Activated CD4-positive, alpha-beta T cell treated with anti-CD3 and anti-CD28 coated beads, Interleukin-2, amount 10 ng/mL, durations not matched to agents 24 days and 14 days (primary cell): ENCODE data around the gene BTBD7. TPM values are rescaled to one million over a fixed set of nuclear protein-coding genes. Genes with fewer than 3 reads are reported as not detected.
A peak's percentile ranks its signal among the peaks of the same experiment; 100 is the strongest.
"Not testable (repeated sequence)": the region's sequence is repeated elsewhere in the genome, so short reads cannot be mapped to it uniquely, and the experiment has no call there.

Experiments
- DNase-seq: peaks from one replicate; pipeline ENCODE4 v3.0.0; 2022
- H3K27ac Mint-ChIP-seq: one replicate; pipeline ENCODE4 v1.8.0; 2022; ENCODE audit warnings: mild to moderate bottlenecking, mixed read lengths
- H3K27me3 Mint-ChIP-seq: one replicate; pipeline ENCODE4 v1.8.0; 2022; ENCODE audit warnings: mixed read lengths
- H3K36me3 Mint-ChIP-seq: one replicate; pipeline ENCODE4 v1.8.0; 2022; ENCODE audit warnings: low read depth, mild to moderate bottlenecking, mixed read lengths
- H3K4me1 Mint-ChIP-seq: one replicate; pipeline ENCODE4 v1.8.0; 2021; ENCODE audit warnings: mixed read lengths
- H3K4me3 Mint-ChIP-seq: one replicate; pipeline ENCODE4 v1.8.0; 2022; ENCODE audit warnings: mild to moderate bottlenecking, moderate library complexity, mixed read lengths
- H3K9me3 Mint-ChIP-seq: one replicate; pipeline ENCODE4 v1.8.0; 2021; ENCODE audit warnings: mixed read lengths
- intact Hi-C: fragments of 100-400 bp; cut with micrococcal nuclease; formaldehyde crosslinking; loops from one replicate; pipeline ENCODE4 v1.15.1; 2023
- total RNA-seq: library from RNA; stranded (reverse); gene quantifications from 2 replicates; pipeline ENCODE4 v1.2.3, GENCODE V29; 2022

Gene BTBD7
- 15.2 and 19.4 TPM in 2 replicates for total RNA-seq

GRCh38 chr14:93332853-93333630 lies at the start of gene BTBD7:
Gene BTBD7 (minus strand): TSS chr14:93333036. CDS start chr14:93296051, 36,985 bp downstream.
- H3K9me3 Mint-ChIP-seq: no peaks in the 10 kb centered on the region
- peak within 1 kb of the TSS; percentile 93 for H3K4me3 Mint-ChIP-seq
- no peaks in the 10 kb centered on the region for H3K36me3 Mint-ChIP-seq
- peak; percentile 98 for DNase-seq
- intact Hi-C loops: loop anchor here (2.0 to 5.0 kb wide), 2 partner anchors 126 to 221 kb away; partner anchors contain the start of genes GON7 and UBR7
- H3K27ac Mint-ChIP-seq: peak within 1 kb of the TSS; percentile 94
- H3K27me3 Mint-ChIP-seq: no peaks in the 10 kb centered on the region
- peaks cover 38% of the 10 kb centered on the region for H3K4me1 Mint-ChIP-seq

- Mint-ChIP-seq H3K36me3 (no peaks in the 10 kb centered on the region), H3K4me3 (no peak overlapping the region), H3K27me3 (peaks cover 23% of the 10 kb centered on the region), H3K27ac (no peak overlapping the region), H3K9me3 (no peaks in the 10 kb centered on the region), H3K4me1 (no peaks in the 10 kb centered on the region)
- no peak for DNase-seq
- intact Hi-C loops: no loop called here
Observed at GRCh38 chr14:93381644-93382043, 48.8 kb upstream of the BTBD7 start.

GRCh38 chr14:93379831-93380230 lies 47.0 kb upstream of the BTBD7 start:
- no peak overlapping the region for H3K4me3 Mint-ChIP-seq
- H3K9me3 Mint-ChIP-seq: no peaks in the 10 kb centered on the region
- H3K27ac Mint-ChIP-seq: no peak overlapping the region
- peaks cover 20% of the 10 kb centered on the region for H3K27me3 Mint-ChIP-seq
- DNase-seq: no peak
- intact Hi-C loops: no loop called here
- H3K4me1 Mint-ChIP-seq: no peaks in the 10 kb centered on the region
- H3K36me3 Mint-ChIP-seq: no peaks in the 10 kb centered on the region

- Mint-ChIP-seq H3K4me1 (no peaks in the 10 kb centered on the region), H3K4me3 (no peak overlapping the region), H3K27ac (no peak overlapping the region), H3K36me3 (no peaks in the 10 kb centered on the region), H3K9me3 (peaks cover 6% of the 10 kb centered on the region), H3K27me3 (peaks cover 14% of the 10 kb centered on the region)
- DNase-seq: no peak
- intact Hi-C loops: no loop called here
Observed at GRCh38 chr14:93375673-93376156, 42.9 kb upstream of the BTBD7 start.

- DNase-seq: no peak
- H3K27me3 Mint-ChIP-seq: peaks cover 12% of the 10 kb centered on the region
- H3K4me3 Mint-ChIP-seq: no peak overlapping the region
- peaks cover 6% of the 10 kb centered on the region for H3K9me3 Mint-ChIP-seq
- no peak overlapping the region for H3K27ac Mint-ChIP-seq
- no peaks in the 10 kb centered on the region for H3K4me1 Mint-ChIP-seq
- H3K36me3 Mint-ChIP-seq: no peaks in the 10 kb centered on the region
- intact Hi-C loops: no loop called here
Observed at GRCh38 chr14:93369713-93370266, 37.0 kb upstream of the BTBD7 start.

GRCh38 chr14:93368996-93369712 lies 36.3 kb upstream of the BTBD7 start:
- Mint-ChIP-seq H3K9me3 (peaks cover 6% of the 10 kb centered on the region), H3K36me3 (no peaks in the 10 kb centered on the region), H3K4me1 (no peaks in the 10 kb centered on the region), H3K27ac (no peak overlapping the region), H3K4me3 (no peak overlapping the region), H3K27me3 (peaks cover 12% of the 10 kb centered on the region)
- intact Hi-C loops: no loop called here
- peak; percentile 37 for DNase-seq

- DNase-seq, H3K36me3 Mint-ChIP-seq, H3K27ac Mint-ChIP-seq, H3K4me1 Mint-ChIP-seq, intact Hi-C loops, H3K9me3 Mint-ChIP-seq, H3K4me3 Mint-ChIP-seq: not testable (repeated sequence)
- H3K27me3 Mint-ChIP-seq: peaks cover 14% of the 10 kb centered on the region
Observed at GRCh38 chr14:93354873-93355272, 22.0 kb upstream of the BTBD7 start.

- no peak overlapping the region for H3K27ac Mint-ChIP-seq
- intact Hi-C loops: no loop called here
- H3K27me3 Mint-ChIP-seq: peaks cover 16% of the 10 kb centered on the region
- no peaks in the 10 kb centered on the region for H3K36me3 Mint-ChIP-seq
- DNase-seq: no peak
- no peak overlapping the region for H3K4me3 Mint-ChIP-seq
- H3K9me3 Mint-ChIP-seq: no peaks in the 10 kb centered on the region
- no peaks in the 10 kb centered on the region for H3K4me1 Mint-ChIP-seq
Observed at GRCh38 chr14:93348292-93348691, 15.5 kb upstream of the BTBD7 start.

- H3K9me3 Mint-ChIP-seq: peaks cover 1% of the 10 kb centered on the region
- intact Hi-C loops: no loop called here
- H3K36me3 Mint-ChIP-seq: no peaks in the 10 kb centered on the region
- no peak for DNase-seq
- H3K27me3 Mint-ChIP-seq: peaks cover 16% of the 10 kb centered on the region
- H3K4me3 Mint-ChIP-seq: no peak overlapping the region
- no peak overlapping the region for H3K27ac Mint-ChIP-seq
- H3K4me1 Mint-ChIP-seq: no peaks in the 10 kb centered on the region
Observed at GRCh38 chr14:93347850-93348249, 15.0 kb upstream of the BTBD7 start.

GRCh38 chr14:93346926-93347721 lies 14.3 kb upstream of the BTBD7 start, which contains the start of gene COX8C:
Gene COX8C (plus strand): TSS chr14:93347182. CDS start chr14:93347269, 87 bp downstream.
- no peak within 1 kb of the TSS for H3K4me3 Mint-ChIP-seq
- peaks cover 16% of the 10 kb centered on the region for H3K27me3 Mint-ChIP-seq
- peaks cover 8% of the 10 kb centered on the region for H3K9me3 Mint-ChIP-seq
- H3K4me1 Mint-ChIP-seq: no peaks in the 10 kb centered on the region
- no peak for DNase-seq
- H3K36me3 Mint-ChIP-seq: no peaks in the 10 kb centered on the region
- no peak within 1 kb of the TSS for H3K27ac Mint-ChIP-seq
- intact Hi-C loops: no loop called here

- no peaks in the 10 kb centered on the region for H3K36me3 Mint-ChIP-seq
- H3K27me3 Mint-ChIP-seq: peaks cover 3% of the 10 kb centered on the region
- DNase-seq: no peak
- H3K4me1 Mint-ChIP-seq: no peaks in the 10 kb centered on the region
- no peak overlapping the region for H3K27ac Mint-ChIP-seq
- H3K9me3 Mint-ChIP-seq: peaks cover 15% of the 10 kb centered on the region
- no peak overlapping the region for H3K4me3 Mint-ChIP-seq
- intact Hi-C loops: no loop called here
Observed at GRCh38 chr14:93343797-93344196, 11.0 kb upstream of the BTBD7 start.

GRCh38 chr14:93343266-93343665 lies 10.4 kb upstream of the BTBD7 start:
- Mint-ChIP-seq H3K27me3 (peaks cover 3% of the 10 kb centered on the region), H3K27ac (no peak overlapping the region), H3K9me3 (peaks cover 15% of the 10 kb centered on the region), H3K4me1 (no peaks in the 10 kb centered on the region), H3K36me3 (no peaks in the 10 kb centered on the region), H3K4me3 (no peak overlapping the region)
- intact Hi-C loops: no loop called here
- DNase-seq: no peak

- intact Hi-C loops: no loop called here
- H3K9me3 Mint-ChIP-seq: peaks cover 14% of the 10 kb centered on the region
Observed at GRCh38 chr14:93337884-93338283, 5.0 kb upstream of the BTBD7 start.

More at GRCh38 chr14:93337884-93338283, 5.0 kb upstream of the BTBD7 start:
- H3K27ac Mint-ChIP-seq: no peak overlapping the region
- H3K4me3 Mint-ChIP-seq: no peak overlapping the region
- H3K36me3 Mint-ChIP-seq: no peaks in the 10 kb centered on the region
- no peak for DNase-seq
- H3K27me3 Mint-ChIP-seq: no peaks in the 10 kb centered on the region
- peaks cover 10% of the 10 kb centered on the region for H3K4me1 Mint-ChIP-seq
